Measurements from ENCODE around the gene CNST. TPM values are rescaled to one million over a fixed set of nuclear protein-coding genes. Genes with fewer than 3 reads are reported as not detected.
A peak's percentile ranks its signal among the peaks of the same experiment; 100 is the strongest.

CNST gene
- total and polyA plus RNA-seq, 2 of the 13 experiments (the other 11 are each of a cell fraction or from before 2014, with no cell fraction given) = 6.3 to 12.4 TPM

DNA sequence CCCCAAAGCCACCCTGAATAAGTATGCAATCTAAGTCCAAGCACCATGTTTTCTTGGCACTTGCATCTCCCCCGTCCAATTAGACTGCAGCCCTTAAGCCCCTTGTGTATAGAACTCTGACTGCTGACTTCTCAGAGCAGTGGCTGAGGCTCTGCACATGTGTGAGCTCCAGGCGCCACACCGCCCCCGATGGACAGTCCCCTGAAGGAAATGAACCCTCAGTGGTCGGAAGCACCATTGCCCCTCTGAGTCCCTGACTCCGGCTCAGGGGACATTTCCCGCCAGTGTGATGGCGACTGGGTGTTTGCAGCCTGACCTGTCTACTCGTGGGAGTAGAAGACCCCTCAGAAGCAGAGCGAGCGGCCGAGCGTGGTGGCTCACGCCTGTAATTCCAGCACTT is 120.7 kb downstream of the CNST start:
- peak; percentile 54 for ATAC-seq
- no peaks in the 10 kb centered on the region for H4K20me1 ChIP-seq (ENCODE audit: insufficient read depth, low read length)
- H3K27me3 ChIP-seq (ENCODE audit: control insufficient read depth in 1 of 2, insufficient read depth in 2 of 2, low read length in 2 of 2) = peaks cover 0 to 5% of the 10 kb centered on the region in 2 experiments; a peak in 2 of 5 replicates
- DNase-seq (ENCODE audit: low spot score) = no peak
- 35% methylated on average over 9 of the region's 14 CpGs for WGBS (ENCODE audit: low lambda C conversion rate)
- intact Hi-C loops (cut with micrococcal nuclease; ENCODE audit: unreplicated experiment) (no loop called here), in situ Hi-C loops (cut with HindIII; ENCODE audit: extremely low pct_ligation_motif_present, low pct_unique_long_range_greater_than_20kb) (no loop called here)
- no peak for FAIRE-seq
- H3K79me2 ChIP-seq (ENCODE audit: insufficient read depth, low read length) = no peaks in the 10 kb centered on the region
- H3K9me3 ChIP-seq (ENCODE audit: low read length) = no peaks in the 10 kb centered on the region
- peaks cover 6% of the 10 kb centered on the region; the same call in 1 of the 2 replicates for H3K4me1 ChIP-seq (ENCODE audit: insufficient read depth, low read length)
- no peak overlapping the region for H2AFZ ChIP-seq (ENCODE audit: low read length)
- no peak overlapping the region for H3K9ac ChIP-seq (ENCODE audit: insufficient read depth, low read depth, low read length)
- ChIA-PET POLR2A (no interaction called here), CTCF (ENCODE audit: low intra/inter-chr PET ratio, low total read pairs) (interaction anchor here (3.7 kb wide), 1 partner anchor 12 kb away, joined by 25 read pairs; no protein-coding TSS in a partner anchor)
- no peaks in the 10 kb centered on the region for H3K36me3 ChIP-seq (replicated peaks in 1 of 2; ENCODE audit: control insufficient read depth in 1 of 2, insufficient read depth in 2 of 2, low read length in 2 of 2)
- H3K4me3 ChIP-seq (replicated peaks in 1 of 3; ENCODE audit: insufficient read depth in 1 of 3, low read depth in 2 of 3, low read length in 3 of 3) = no peak overlapping the region
- H3K27ac ChIP-seq (ENCODE audit: extremely low read length, insufficient read depth, low read length) = no peak overlapping the region
- TF ChIP-seq, protein P1, sequence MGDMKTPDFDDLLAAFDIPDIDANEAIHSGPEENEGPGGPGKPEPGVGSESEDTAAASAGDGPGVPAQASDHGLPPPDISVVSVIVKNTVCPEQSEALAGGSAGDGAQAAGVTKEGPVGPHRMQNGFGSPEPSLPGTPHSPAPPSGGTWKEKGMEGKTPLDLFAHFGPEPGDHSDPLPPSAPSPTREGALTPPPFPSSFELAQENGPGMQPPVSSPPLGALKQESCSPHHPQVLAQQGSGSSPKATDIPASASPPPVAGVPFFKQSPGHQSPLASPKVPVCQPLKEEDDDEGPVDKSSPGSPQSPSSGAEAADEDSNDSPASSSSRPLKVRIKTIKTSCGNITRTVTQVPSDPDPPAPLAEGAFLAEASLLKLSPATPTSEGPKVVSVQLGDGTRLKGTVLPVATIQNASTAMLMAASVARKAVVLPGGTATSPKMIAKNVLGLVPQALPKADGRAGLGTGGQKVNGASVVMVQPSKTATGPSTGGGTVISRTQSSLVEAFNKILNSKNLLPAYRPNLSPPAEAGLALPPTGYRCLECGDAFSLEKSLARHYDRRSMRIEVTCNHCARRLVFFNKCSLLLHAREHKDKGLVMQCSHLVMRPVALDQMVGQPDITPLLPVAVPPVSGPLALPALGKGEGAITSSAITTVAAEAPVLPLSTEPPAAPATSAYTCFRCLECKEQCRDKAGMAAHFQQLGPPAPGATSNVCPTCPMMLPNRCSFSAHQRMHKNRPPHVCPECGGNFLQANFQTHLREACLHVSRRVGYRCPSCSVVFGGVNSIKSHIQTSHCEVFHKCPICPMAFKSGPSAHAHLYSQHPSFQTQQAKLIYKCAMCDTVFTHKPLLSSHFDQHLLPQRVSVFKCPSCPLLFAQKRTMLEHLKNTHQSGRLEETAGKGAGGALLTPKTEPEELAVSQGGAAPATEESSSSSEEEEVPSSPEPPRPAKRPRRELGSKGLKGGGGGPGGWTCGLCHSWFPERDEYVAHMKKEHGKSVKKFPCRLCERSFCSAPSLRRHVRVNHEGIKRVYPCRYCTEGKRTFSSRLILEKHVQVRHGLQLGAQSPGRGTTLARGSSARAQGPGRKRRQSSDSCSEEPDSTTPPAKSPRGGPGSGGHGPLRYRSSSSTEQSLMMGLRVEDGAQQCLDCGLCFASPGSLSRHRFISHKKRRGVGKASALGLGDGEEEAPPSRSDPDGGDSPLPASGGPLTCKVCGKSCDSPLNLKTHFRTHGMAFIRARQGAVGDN (CRISPR knock-in tag; IDR thresholded peaks at IDR 0.05) = 0 out of 2 replicates have a peak, but pooled peaks have one; percentile 14
- TF ChIP-seq, protein P2, sequence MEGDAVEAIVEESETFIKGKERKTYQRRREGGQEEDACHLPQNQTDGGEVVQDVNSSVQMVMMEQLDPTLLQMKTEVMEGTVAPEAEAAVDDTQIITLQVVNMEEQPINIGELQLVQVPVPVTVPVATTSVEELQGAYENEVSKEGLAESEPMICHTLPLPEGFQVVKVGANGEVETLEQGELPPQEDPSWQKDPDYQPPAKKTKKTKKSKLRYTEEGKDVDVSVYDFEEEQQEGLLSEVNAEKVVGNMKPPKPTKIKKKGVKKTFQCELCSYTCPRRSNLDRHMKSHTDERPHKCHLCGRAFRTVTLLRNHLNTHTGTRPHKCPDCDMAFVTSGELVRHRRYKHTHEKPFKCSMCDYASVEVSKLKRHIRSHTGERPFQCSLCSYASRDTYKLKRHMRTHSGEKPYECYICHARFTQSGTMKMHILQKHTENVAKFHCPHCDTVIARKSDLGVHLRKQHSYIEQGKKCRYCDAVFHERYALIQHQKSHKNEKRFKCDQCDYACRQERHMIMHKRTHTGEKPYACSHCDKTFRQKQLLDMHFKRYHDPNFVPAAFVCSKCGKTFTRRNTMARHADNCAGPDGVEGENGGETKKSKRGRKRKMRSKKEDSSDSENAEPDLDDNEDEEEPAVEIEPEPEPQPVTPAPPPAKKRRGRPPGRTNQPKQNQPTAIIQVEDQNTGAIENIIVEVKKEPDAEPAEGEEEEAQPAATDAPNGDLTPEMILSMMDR (CRISPR knock-in tag; IDR thresholded peaks at IDR 0.05) = peak; percentile 33; the same call in 1 of the 2 replicates
- TF ChIP-seq, protein P3, sequence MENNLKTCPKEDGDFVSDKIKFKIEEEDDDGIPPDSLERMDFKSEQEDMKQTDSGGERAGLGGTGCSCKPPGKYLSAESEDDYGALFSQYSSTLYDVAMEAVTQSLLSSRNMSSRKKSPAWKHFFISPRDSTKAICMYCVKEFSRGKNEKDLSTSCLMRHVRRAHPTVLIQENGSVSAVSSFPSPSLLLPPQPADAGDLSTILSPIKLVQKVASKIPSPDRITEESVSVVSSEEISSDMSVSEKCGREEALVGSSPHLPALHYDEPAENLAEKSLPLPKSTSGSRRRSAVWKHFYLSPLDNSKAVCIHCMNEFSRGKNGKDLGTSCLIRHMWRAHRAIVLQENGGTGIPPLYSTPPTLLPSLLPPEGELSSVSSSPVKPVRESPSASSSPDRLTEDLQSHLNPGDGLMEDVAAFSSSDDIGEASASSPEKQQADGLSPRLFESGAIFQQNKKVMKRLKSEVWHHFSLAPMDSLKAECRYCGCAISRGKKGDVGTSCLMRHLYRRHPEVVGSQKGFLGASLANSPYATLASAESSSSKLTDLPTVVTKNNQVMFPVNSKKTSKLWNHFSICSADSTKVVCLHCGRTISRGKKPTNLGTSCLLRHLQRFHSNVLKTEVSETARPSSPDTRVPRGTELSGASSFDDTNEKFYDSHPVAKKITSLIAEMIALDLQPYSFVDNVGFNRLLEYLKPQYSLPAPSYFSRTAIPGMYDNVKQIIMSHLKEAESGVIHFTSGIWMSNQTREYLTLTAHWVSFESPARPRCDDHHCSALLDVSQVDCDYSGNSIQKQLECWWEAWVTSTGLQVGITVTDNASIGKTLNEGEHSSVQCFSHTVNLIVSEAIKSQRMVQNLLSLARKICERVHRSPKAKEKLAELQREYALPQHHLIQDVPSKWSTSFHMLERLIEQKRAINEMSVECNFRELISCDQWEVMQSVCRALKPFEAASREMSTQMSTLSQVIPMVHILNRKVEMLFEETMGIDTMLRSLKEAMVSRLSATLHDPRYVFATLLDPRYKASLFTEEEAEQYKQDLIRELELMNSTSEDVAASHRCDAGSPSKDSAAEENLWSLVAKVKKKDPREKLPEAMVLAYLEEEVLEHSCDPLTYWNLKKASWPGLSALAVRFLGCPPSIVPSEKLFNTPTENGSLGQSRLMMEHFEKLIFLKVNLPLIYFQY (CRISPR knock-in tag; IDR thresholded peaks at IDR 0.05; ENCODE audit: borderline replicate concordance) = no peak
- BruUV-seq (replicated peaks) = no TSS peak
- no peak overlapping the region for H3K4me2 ChIP-seq (ENCODE audit: low read depth, low read length)

All from HepG2 (cell line).